Right lung (tissue), 5 donors: ENCODE results near the gene GFER. TPM values are rescaled to one million over a fixed set of nuclear protein-coding genes. Genes with fewer than 3 reads are reported as not detected.

Experiments used
- DNase-seq, 2 donors: peaks; one replicate each; pipeline ENCODE4 v3.0.0-alpha.2; 2013
- polyA plus RNA-seq, 5 donors: library from polyadenylated mRNA; unstranded; fragments of 120-200 nt; gene quantifications; one replicate each; pipeline versions ENCODE4 v1.2.1 to v1.2.3, GENCODE V29; 2013; ENCODE audit warnings: inconsistent platforms in 1 of 5, low replicate concordance in 1 of 5; ENCODE audit not compliant: insufficient read length in 5 of 5, insufficient read depth in 1 of 5

GFER gene
- polyA plus RNA-seq, 5 donors: 17.0 to 28.1 (median 21.1) TPM

GRCh38 chr16:1989209-1990100 is 5.5 kb downstream of the GFER start, which contains the start of gene SYNGR3:
TSS of gene SYNGR3 (plus strand) at chr16:1989970. CDS start at chr16:1990103, 133 bp downstream.
- no peak for DNase-seq

GRCh38 chr16:1990101-1990350 is 6.0 kb downstream of the GFER start:
- no peak for DNase-seq

GRCh38 chr16:1990351-1991134 is 6.5 kb downstream of the GFER start:
- DNase-seq: no peak

- DNase-seq: no peak
Measured at GRCh38 chr16:1991135-1991551, 7.2 kb downstream of the GFER start.

- no peak for DNase-seq
Measured at GRCh38 chr16:1991588-1991947, 7.6 kb downstream of the GFER start.

GRCh38 chr16:1991948-1992703 is 8.1 kb downstream of the GFER start:
- peak; percentile 69 to 70 for DNase-seq

GRCh38 chr16:1992704-1993317 is 8.8 kb downstream of the GFER start:
- DNase-seq: no peak

GRCh38 chr16:1993731-1994131 is 9.7 kb downstream of the GFER start:
- no peak for DNase-seq

GRCh38 chr16:1997494-1998359 is 13.7 kb downstream of the GFER start:
- peak in 1 of 2 donors; percentile 66 for DNase-seq

GRCh38 chr16:1998360-1998835 is 14.4 kb downstream of the GFER start:
- no peak for DNase-seq

GRCh38 chr16:1998852-1999801 is 15.1 kb downstream of the GFER start:
- no peak for DNase-seq

- DNase-seq: no peak
Measured at GRCh38 chr16:1999866-2000514, 16.0 kb downstream of the GFER start.

- no peak for DNase-seq
Measured at GRCh38 chr16:2001035-2001434, 17.0 kb downstream of the GFER start.

GRCh38 chr16:2001456-2002355 is 17.7 kb downstream of the GFER start:
- no peak for DNase-seq

- DNase-seq: no peak
Measured at GRCh38 chr16:2002406-2003230, 18.6 kb downstream of the GFER start.

GRCh38 chr16:2003231-2003826 is 19.3 kb downstream of the GFER start:
- no peak for DNase-seq
